Endodermal cell (in vitro differentiated cells): ENCODE data around the gene FUT7. TPM values are rescaled to one million over a fixed set of nuclear protein-coding genes. Genes with fewer than 3 reads are reported as not detected.
A peak's percentile ranks its signal among the peaks of the same experiment; 100 is the strongest.

Experiments used
- DNase-seq: peaks from one replicate; pipeline ENCODE4 v3.0.0-alpha.2; 2017
- H3K27ac ChIP-seq: 2 replicates; pipeline ENCODE4 v1.5.1; 2013; ENCODE audit warnings: mild to moderate bottlenecking, low read depth, low read length, moderate library complexity
- H3K27me3 ChIP-seq: 2 replicates; pipeline ENCODE4 v1.6.1; 2013; ENCODE audit warnings: mild to moderate bottlenecking, low read length, moderate library complexity; ENCODE audit not compliant: insufficient read depth, control insufficient read depth, poor library complexity, severe bottlenecking
- H3K36me3 ChIP-seq: 2 replicates; pipeline ENCODE4 v1.7.0; 2013; ENCODE audit warnings: mild to moderate bottlenecking, low read length, moderate library complexity; ENCODE audit not compliant: control insufficient read depth, insufficient read depth
- H3K4me1 ChIP-seq: one replicate; pipeline ENCODE4 v1.7.0; 2013; ENCODE audit warnings: low read length; ENCODE audit not compliant: control insufficient read depth, insufficient read depth
- H3K4me3 ChIP-seq: 2 replicates; pipeline ENCODE4 v1.5.1; 2013; ENCODE audit warnings: mild to moderate bottlenecking, low read length, moderate library complexity
- H3K9ac ChIP-seq: 2 replicates; pipeline ENCODE4 v1.6.1; 2013; ENCODE audit warnings: mild to moderate bottlenecking, low read length, moderate library complexity; ENCODE audit not compliant: poor library complexity, severe bottlenecking; ENCODE audit errors: extremely low read depth
- H3K9me3 ChIP-seq: 2 replicates; pipeline ENCODE4 v1.6.1; 2013; ENCODE audit warnings: mild to moderate bottlenecking, low read length, moderate library complexity; ENCODE audit not compliant: control insufficient read depth
- H3K27ac Mint-ChIP-seq: 2 replicates; pipeline ENCODE4 v1.8.0; 2020; ENCODE audit warnings: mixed read lengths
- H3K27me3 Mint-ChIP-seq: 2 replicates; pipeline ENCODE4 v1.8.0; 2021; ENCODE audit warnings: mild to moderate bottlenecking, mixed read lengths; ENCODE audit not compliant: insufficient read depth
- H3K36me3 Mint-ChIP-seq: 2 replicates; pipeline ENCODE4 v1.8.0; 2020; ENCODE audit warnings: low read depth, mixed read lengths
- H3K4me1 Mint-ChIP-seq: 2 replicates; pipeline ENCODE4 v1.8.0; 2020; ENCODE audit warnings: mixed read lengths
- H3K4me3 Mint-ChIP-seq: 2 replicates; pipeline ENCODE4 v1.8.0; 2020; ENCODE audit warnings: mild to moderate bottlenecking, moderate library complexity, mixed read lengths
- H3K9me3 Mint-ChIP-seq: 2 replicates; pipeline ENCODE4 v1.8.0; 2020; ENCODE audit warnings: mild to moderate bottlenecking, mixed read lengths
- WGBS, 2 experiments: methylation state at CpG; one replicate each; pipeline versions ENCODE4 v1.1.5 to v1.1.7; 2013; ENCODE audit warnings: missing lambda C conversion rate in 2 of 2, mixed read lengths in 1 of 2; ENCODE audit not compliant: insufficient coverage in 1 of 2, insufficient read length in 1 of 2; 5-methylcytosine and 5-hydroxymethylcytosine counted together
- total RNA-seq, 2 donors: library from RNA; stranded (reverse); fragmentation: NEBNext Ultra II Directional in 1 of 2; extraction: Animal tissue kit (Norgen Biotek cat#: 25700) in 1 of 2; gene quantifications; 2 replicates in 1 of 2; 3 replicates in 1 of 2; pipeline ENCODE4 v1.2.1, GENCODE V29; 2021
- TF ChIP-seq, protein P1 (sequence below): fragments of 200-600 bp; sonication (generic); conservative IDR thresholded peaks from 2 replicates; pipeline ENCODE4 v1.5.0; 2021; ENCODE audit warnings: antibody characterized with exemption, mild to moderate bottlenecking

FUT7 gene
- total RNA-seq, 2 donors from 2014 or later = not detected

DNA sequence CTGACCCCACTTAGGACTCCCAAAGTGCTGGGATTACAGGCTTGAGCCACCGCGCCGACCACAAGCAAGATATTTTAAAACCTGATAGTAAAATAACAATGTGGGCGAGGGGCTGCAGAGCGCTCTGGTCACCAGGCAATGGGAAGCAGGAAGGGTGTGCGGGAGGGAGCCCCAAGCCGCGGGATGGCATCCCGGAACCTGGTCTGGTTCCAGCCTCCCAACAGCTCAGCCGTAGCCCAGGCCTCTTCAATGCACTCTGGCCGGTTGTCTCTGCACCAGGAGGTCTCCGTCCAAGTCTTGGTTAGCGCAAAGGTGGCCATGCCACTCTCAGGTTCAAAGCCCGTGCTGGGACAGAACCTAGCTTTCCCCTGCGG lies 44.7 kb upstream of the FUT7 start:
- H3K27ac ChIP-seq = no peak overlapping the region
- no peaks in the 10 kb centered on the region for H3K4me1 ChIP-seq
- Mint-ChIP-seq H3K9me3 (no peaks in the 10 kb centered on the region), H3K27ac (no peak overlapping the region), H3K27me3 (peaks cover 43% of the 10 kb centered on the region), H3K4me3 (peak overlapping the region; percentile 50), H3K36me3 (no peaks in the 10 kb centered on the region), H3K4me1 (no peaks in the 10 kb centered on the region)
- H3K27me3 ChIP-seq = peaks cover 37% of the 10 kb centered on the region
- WGBS, 2 experiments = 83 to 85% methylated on average over 15 of the region's 15 CpGs
- H3K36me3 ChIP-seq = no peaks in the 10 kb centered on the region
- H3K9me3 ChIP-seq = no peaks in the 10 kb centered on the region
- no peak overlapping the region for H3K4me3 ChIP-seq
- TF ChIP-seq, protein P1, sequence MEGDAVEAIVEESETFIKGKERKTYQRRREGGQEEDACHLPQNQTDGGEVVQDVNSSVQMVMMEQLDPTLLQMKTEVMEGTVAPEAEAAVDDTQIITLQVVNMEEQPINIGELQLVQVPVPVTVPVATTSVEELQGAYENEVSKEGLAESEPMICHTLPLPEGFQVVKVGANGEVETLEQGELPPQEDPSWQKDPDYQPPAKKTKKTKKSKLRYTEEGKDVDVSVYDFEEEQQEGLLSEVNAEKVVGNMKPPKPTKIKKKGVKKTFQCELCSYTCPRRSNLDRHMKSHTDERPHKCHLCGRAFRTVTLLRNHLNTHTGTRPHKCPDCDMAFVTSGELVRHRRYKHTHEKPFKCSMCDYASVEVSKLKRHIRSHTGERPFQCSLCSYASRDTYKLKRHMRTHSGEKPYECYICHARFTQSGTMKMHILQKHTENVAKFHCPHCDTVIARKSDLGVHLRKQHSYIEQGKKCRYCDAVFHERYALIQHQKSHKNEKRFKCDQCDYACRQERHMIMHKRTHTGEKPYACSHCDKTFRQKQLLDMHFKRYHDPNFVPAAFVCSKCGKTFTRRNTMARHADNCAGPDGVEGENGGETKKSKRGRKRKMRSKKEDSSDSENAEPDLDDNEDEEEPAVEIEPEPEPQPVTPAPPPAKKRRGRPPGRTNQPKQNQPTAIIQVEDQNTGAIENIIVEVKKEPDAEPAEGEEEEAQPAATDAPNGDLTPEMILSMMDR = no peak
- DNase-seq = no peak
- no peak overlapping the region for H3K9ac ChIP-seq

DNA sequence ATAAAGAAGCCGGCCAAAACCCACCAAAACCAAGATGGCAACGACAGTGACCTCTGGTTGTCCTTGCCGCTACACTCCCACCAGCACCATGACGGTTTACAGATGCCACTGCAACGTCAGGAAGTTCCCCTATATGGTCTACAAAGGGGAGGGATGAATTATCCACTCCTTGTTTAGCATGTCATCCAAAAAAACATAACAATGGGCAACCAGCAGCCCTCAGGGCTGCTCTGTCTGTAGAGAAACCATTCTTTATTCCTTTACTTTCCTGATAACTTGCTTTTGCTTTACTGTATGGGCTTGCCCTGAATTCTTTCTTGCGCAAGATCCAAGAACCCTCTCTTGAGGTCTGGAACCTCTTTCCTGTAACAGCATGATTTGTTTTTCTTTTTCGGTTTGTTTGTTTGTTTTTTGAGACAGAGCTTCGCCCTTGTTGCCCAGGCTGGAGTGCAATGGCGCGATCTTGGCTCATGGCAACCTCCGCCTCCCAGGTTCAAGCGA lies 43.4 kb upstream of the FUT7 start:
- Histone ChIP-seq H3K27me3 (peaks cover 37% of the 10 kb centered on the region), H3K9me3 (no peaks in the 10 kb centered on the region), H3K27ac (no peak overlapping the region), H3K36me3 (no peaks in the 10 kb centered on the region), H3K4me3 (no peak overlapping the region), H3K9ac (no peak overlapping the region), H3K4me1 (no peaks in the 10 kb centered on the region)
- H3K27me3 Mint-ChIP-seq = peaks cover 44% of the 10 kb centered on the region
- H3K4me3 Mint-ChIP-seq = no peak overlapping the region
- no peak for DNase-seq
- H3K9me3 Mint-ChIP-seq = no peaks in the 10 kb centered on the region
- H3K27ac Mint-ChIP-seq = no peak overlapping the region
- H3K36me3 Mint-ChIP-seq = no peaks in the 10 kb centered on the region
- TF ChIP-seq, protein P1 = no peak
- 87 to 95% methylated on average over 6 to 11 of the region's 12 CpGs for WGBS, 2 experiments
- H3K4me1 Mint-ChIP-seq = peaks cover 4% of the 10 kb centered on the region

DNA sequence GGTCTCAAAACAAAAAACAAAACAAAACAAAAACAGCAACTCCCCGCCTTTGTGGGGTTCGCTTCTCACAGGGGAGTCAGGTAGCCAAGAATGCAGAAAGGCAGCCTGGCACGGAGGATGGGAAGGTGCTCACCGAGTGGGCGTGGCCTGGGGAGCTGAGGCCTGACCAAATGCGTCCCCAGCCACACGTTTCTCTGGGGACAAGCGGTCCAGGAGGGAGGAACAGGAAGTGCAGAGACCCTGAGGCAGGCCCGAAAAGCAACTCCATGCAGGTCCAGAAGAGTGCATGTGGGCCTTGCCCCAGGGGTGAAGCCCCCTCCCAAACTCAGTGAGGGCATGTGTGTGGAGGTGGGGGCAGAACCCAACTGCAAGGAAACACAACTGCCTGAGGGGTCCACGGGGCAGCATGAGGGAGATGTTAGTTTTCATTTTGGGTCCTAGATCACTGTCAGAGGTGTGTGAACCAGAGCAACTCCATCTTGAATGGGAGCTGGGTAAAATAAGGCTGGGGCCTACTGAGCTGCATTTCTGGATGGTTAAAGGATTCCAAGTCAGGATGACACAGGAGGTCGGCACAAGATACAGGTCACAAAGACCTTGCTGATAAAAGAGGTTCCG lies 42.9 kb upstream of the FUT7 start:
- DNase-seq = no peak
- Mint-ChIP-seq H3K27ac (no peak overlapping the region), H3K27me3 (peaks cover 42% of the 10 kb centered on the region)

More for the DNA sequence above, 42.9 kb upstream of the FUT7 start:
- Histone ChIP-seq H3K36me3 (no peaks in the 10 kb centered on the region), H3K27me3 (peaks cover 33% of the 10 kb centered on the region), H3K4me1 (no peaks in the 10 kb centered on the region), H3K9ac (no peak overlapping the region), H3K4me3 (no peak overlapping the region), H3K9me3 (no peaks in the 10 kb centered on the region), H3K27ac (no peak overlapping the region)
- H3K9me3 Mint-ChIP-seq = no peaks in the 10 kb centered on the region
- 82 to 87% methylated on average over 12 of the region's 12 CpGs for WGBS, 2 experiments
- H3K4me3 Mint-ChIP-seq = no peak overlapping the region
- no peaks in the 10 kb centered on the region for H3K36me3 Mint-ChIP-seq
- TF ChIP-seq, protein P1 = no peak
- peaks cover 4% of the 10 kb centered on the region for H3K4me1 Mint-ChIP-seq
